Esophagus (tissue), 2 donors: ENCODE measurements around the gene EEA1. TPM values are rescaled to one million over a fixed set of nuclear protein-coding genes. Genes with fewer than 3 reads are reported as not detected.

Experiments
- H3K27ac ChIP-seq, 2 donors: one replicate each; pipeline ENCODE4 v1.5.1; 2013; ENCODE audit warnings: low read depth in 2 of 2, mild to moderate bottlenecking in 2 of 2, inconsistent platforms in 1 of 2, low read length in 1 of 2, moderate library complexity in 1 of 2
- H3K27me3 ChIP-seq, 2 donors: one replicate each; pipeline ENCODE4 v1.6.1; 2013; ENCODE audit warnings: low read length in 2 of 2, control low read depth in 1 of 2, mild to moderate bottlenecking in 1 of 2; ENCODE audit not compliant: insufficient read depth in 2 of 2, control insufficient read depth in 1 of 2
- H3K36me3 ChIP-seq, 2 donors: one replicate each; pipeline ENCODE4 v1.6.1; 2013; ENCODE audit warnings: low read length in 1 of 2; ENCODE audit not compliant: control insufficient read depth in 2 of 2, insufficient read depth in 2 of 2
- H3K4me1 ChIP-seq, 2 donors: one replicate each; pipeline ENCODE4 v1.6.1; 2013; ENCODE audit warnings: low read length in 1 of 2; ENCODE audit not compliant: control insufficient read depth in 2 of 2, insufficient read depth in 2 of 2
- H3K4me3 ChIP-seq, 2 donors: one replicate each; pipeline ENCODE4 v1.5.1; 2013; ENCODE audit warnings: low read length in 2 of 2, mild to moderate bottlenecking in 2 of 2, low read depth in 1 of 2, moderate library complexity in 1 of 2
- H3K9me3 ChIP-seq, 2 donors: one replicate each; pipeline ENCODE4 v1.6.1; 2013; ENCODE audit warnings: mild to moderate bottlenecking in 2 of 2, low read depth in 1 of 2, low read length in 1 of 2, moderate library complexity in 1 of 2; ENCODE audit not compliant: control insufficient read depth in 2 of 2, insufficient read depth in 1 of 2
- WGBS, 2 donors: extraction: QIAGEN DNeasy Blood & Tissue Kit; methylation state at CpG; one replicate each; pipeline ENCODE4 v1.1.7; 2013; 5-methylcytosine and 5-hydroxymethylcytosine counted together
- polyA plus RNA-seq, 2 donors: library from polyadenylated mRNA; stranded (reverse); fragments of 200-250 nt; gene quantifications; one replicate each; pipeline ENCODE4 v1.2.3, GENCODE V29; 2013
- donor health status: healthy with polysubstance abuse.
- donor health status: Bipolar disorder and iron deficiency.

Gene EEA1
- polyA plus RNA-seq, 2 donors = 5.6 to 6.3 TPM

DNA sequence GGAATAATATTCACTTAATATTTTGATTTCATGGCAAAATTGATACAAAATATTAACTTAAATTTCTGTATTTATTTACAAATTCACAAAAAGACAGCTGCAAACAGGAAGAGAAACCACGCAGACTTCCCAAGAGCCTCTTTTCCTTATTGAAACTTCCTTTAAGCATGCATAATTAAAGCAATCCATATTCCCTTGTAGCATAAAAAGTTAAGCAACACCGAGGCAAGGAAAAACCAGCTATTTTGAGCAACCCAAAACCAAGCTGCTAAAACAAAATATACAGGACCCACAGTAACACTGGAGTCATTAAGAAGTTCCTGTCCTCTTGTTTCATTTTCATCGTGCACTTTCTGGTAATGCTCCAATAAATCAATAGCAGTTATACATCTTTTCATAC is 58.0 kb downstream of the EEA1 start:
- H3K9me3 ChIP-seq = no peaks in the 10 kb centered on the region
- H3K4me3 ChIP-seq = no peak overlapping the region
- no peak overlapping the region for H3K27ac ChIP-seq
- H3K36me3 ChIP-seq = no peaks in the 10 kb centered on the region
- 57 to 64% methylated on average over 3 of the region's 3 CpGs for WGBS, 2 donors
- H3K4me1 ChIP-seq = no peaks in the 10 kb centered on the region
- no peaks in the 10 kb centered on the region for H3K27me3 ChIP-seq

DNA sequence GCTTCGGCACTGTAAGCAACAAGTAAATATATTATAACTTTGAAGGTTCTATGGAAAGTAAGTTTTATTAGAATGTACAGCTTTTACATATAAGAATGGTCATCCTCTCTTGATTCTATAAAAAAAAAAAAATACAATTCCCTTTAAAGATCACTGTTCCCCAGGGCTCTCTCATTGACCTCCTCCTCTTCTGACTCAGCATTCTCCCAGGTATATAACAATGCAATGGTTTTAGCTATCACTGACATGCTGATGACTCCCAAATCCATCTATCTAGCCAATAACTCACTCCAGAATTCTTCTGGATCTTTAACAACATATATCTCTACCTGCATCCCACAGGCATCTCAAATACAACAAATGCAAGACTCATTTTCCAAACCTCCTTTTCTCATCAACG is 62.7 kb downstream of the EEA1 start:
- no peak overlapping the region for H3K27ac ChIP-seq
- no peaks in the 10 kb centered on the region for H3K9me3 ChIP-seq
- H3K36me3 ChIP-seq = no peaks in the 10 kb centered on the region
- H3K4me3 ChIP-seq = no peak overlapping the region
- no peaks in the 10 kb centered on the region for H3K27me3 ChIP-seq
- 97 to 99% methylated on average over 2 of the region's 2 CpGs for WGBS, 2 donors
- H3K4me1 ChIP-seq = no peaks in the 10 kb centered on the region

DNA sequence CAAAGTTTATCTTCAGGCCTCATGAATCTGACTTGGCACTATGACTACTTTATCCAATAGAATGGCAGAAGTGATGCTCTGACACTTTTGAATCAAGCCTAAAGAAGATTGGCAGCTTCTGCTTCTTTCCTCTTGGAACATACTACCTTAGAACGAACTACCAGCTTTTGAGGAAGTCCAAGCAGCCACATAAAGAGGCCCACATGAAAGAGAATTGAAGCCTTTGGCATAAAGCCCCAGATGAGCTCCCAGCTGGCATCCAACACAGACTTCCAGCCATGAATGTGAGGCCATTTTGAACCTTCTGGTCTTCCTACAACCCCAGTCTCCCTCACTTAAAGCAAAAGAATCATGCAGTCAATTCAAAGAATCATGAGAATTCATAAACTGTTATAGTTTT is 65.8 kb downstream of the EEA1 start:
- 55 to 79% methylated on average over 1 of the region's 1 CpG for WGBS, 2 donors

DNA sequence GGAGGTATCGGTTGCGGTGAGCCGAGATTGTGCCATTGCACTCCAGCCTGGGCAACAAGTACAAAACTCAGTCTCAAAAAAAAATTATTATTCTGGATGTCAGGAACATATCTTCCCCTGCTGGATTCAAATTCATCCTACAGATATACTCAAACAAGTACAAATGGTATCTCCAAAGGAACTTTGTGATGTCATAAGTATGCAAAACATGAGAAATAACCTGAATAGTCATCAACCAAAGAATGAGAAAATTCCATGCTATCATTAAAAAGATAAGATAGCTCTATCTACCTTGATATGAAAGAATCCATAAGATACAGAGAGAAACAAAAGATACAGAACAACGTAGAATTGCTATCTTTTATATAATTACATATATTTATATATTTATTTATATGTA is 67.7 kb downstream of the EEA1 start:
- H3K27me3 ChIP-seq = no peaks in the 10 kb centered on the region
- H3K27ac ChIP-seq = no peak overlapping the region
- H3K4me3 ChIP-seq = no peak overlapping the region
- no peaks in the 10 kb centered on the region for H3K36me3 ChIP-seq
- H3K9me3 ChIP-seq = no peaks in the 10 kb centered on the region
- WGBS, 2 donors = 92 to 99% methylated on average over 4 of the region's 4 CpGs
- no peaks in the 10 kb centered on the region for H3K4me1 ChIP-seq

More for the DNA sequence above, 65.8 kb downstream of the EEA1 start:
- Histone ChIP-seq H3K36me3 (no peaks in the 10 kb centered on the region), H3K9me3 (no peaks in the 10 kb centered on the region), H3K4me3 (no peak overlapping the region), H3K4me1 (no peaks in the 10 kb centered on the region), H3K27me3 (no peaks in the 10 kb centered on the region), H3K27ac (no peak overlapping the region)

DNA sequence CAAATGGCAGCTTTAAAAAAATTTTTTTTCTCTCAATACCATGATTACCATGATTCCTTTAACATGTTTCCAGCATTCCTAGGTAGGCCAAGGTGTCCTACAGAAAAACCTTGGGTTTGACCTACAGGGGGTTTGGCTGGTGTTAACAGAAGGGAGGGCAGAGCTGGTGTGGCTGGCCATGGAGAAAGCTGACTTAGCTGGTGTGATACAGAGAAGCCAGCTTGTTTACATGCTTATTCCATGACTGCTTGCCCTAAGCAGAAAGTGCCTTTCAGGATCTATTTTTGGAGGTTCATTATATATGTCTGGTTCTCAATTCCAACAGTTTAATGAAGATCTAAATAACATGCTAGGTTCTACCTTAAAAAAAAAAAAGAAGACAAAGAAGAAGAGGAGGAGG is 68.6 kb downstream of the EEA1 start:
- H3K9me3 ChIP-seq = no peaks in the 10 kb centered on the region
- H3K36me3 ChIP-seq = no peaks in the 10 kb centered on the region
- no peak overlapping the region for H3K4me3 ChIP-seq
- H3K4me1 ChIP-seq = no peaks in the 10 kb centered on the region
- H3K27ac ChIP-seq = no peak overlapping the region
- H3K27me3 ChIP-seq = no peaks in the 10 kb centered on the region

DNA sequence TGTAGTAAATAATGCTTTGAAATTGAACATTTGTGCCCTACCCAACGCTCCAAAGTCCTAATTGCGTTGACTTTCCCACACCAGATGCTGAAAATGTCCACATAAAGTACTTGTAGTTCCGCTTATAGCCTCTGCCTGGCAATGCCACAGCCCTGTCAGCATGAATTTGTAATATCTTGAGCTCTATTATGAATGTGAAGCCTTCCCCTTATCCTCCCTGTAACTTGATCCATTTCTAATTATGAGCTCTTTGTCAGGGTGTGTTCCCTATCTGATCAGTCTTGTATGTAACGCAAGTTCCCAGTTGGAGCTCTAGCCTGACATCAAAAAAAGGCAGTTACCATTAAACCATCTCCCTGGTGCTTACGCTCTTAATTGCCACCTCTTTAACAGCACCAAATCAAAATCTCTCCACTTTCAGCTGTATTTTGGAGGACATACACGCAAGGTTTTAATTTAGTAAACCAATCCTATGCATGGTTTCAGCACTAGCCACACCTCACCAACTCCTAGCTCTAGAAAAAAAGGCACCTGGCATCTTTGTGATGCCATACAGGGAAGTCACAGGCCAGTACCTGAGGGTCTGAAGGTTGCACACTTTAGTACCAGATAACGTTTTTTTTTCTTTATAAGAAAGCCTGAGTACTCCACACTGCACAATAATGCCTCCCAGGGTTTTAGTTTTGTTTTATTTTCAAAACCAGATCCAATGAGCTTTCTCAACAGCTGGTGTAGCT is 69.3 kb downstream of the EEA1 start:
- 81 to 87% methylated on average over 7 of the region's 7 CpGs for WGBS, 2 donors
- no peak overlapping the region for H3K27ac ChIP-seq
- H3K36me3 ChIP-seq = no peaks in the 10 kb centered on the region
- H3K4me1 ChIP-seq = no peaks in the 10 kb centered on the region
- no peaks in the 10 kb centered on the region for H3K9me3 ChIP-seq
- H3K4me3 ChIP-seq = no peak overlapping the region
- no peaks in the 10 kb centered on the region for H3K27me3 ChIP-seq

DNA sequence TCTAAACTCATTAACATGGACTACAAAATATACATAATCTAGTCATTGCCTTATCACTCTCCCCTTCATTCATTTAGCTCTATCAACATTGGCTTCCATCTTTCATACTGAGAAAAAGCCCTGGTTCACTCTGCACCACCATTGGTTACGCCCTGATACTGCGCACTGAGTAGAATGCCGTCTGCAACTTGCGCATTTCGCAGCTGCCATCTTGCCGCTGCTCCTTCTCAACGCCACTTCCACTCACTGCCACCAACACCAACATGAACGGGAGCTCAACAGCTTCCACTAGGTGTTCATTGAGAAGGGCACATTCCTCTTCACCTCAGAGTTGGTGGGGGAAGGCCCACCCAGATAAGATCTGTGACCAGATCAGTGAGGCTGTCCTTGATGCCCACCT is 71.3 kb downstream of the EEA1 start:
- Histone ChIP-seq H3K27ac (no peak overlapping the region), H3K9me3 (no peaks in the 10 kb centered on the region), H3K27me3 (no peaks in the 10 kb centered on the region), H3K36me3 (no peaks in the 10 kb centered on the region), H3K4me1 (no peaks in the 10 kb centered on the region), H3K4me3 (no peak overlapping the region)
- WGBS, 2 donors = 97 to 98% methylated on average over 8 of the region's 8 CpGs

DNA sequence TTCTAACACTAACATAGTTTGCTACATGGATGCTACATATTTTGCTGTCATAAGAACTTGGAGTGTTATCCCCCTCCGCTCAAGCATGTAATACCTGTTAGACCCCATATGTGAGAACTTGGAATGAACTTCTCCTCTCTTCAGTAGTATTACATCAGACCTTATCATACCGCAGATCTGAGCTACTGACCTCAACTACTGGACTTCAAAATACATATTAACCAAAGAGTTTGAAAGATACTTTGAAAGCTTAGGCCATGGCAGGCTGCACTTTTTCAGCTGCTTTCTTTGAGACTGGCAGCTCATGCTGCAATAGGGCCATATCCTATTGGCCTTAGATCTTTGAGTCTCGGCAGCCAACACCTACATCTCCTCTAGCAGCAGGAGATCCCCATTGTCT is 74.8 kb downstream of the EEA1 start:
- Histone ChIP-seq H3K9me3 (no peaks in the 10 kb centered on the region), H3K27me3 (no peaks in the 10 kb centered on the region), H3K27ac (no peak overlapping the region), H3K36me3 (no peaks in the 10 kb centered on the region), H3K4me1 (no peaks in the 10 kb centered on the region), H3K4me3 (no peak overlapping the region)
- WGBS, 2 donors = 97 to 98% methylated on average over 3 of the region's 3 CpGs

DNA sequence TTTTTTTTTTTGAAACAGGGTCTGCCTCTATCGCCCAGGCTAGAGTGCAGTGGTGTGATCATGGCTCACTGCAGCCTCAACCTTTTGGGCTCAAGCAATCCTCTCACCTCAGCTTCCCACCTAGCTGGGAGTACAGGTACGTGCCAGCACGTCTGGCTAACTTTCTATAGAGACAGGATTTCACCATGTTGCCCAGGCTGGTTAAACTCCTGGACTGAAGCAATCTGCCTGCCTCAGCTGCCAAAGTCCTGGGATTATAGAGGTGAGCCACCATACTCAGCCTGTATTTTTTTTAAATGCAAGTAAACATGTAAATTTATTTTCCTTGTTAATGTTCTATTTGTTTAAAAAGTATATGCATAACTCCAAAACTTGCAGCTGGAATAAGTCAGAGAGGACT is 80.4 kb downstream of the EEA1 start:
- H3K4me3 ChIP-seq = no peak overlapping the region
- H3K9me3 ChIP-seq = no peaks in the 10 kb centered on the region
- H3K4me1 ChIP-seq = no peaks in the 10 kb centered on the region
- no peaks in the 10 kb centered on the region for H3K27me3 ChIP-seq
- H3K27ac ChIP-seq = no peak overlapping the region
- 86 to 88% methylated on average over 3 of the region's 3 CpGs for WGBS, 2 donors
- H3K36me3 ChIP-seq = no peaks in the 10 kb centered on the region

DNA sequence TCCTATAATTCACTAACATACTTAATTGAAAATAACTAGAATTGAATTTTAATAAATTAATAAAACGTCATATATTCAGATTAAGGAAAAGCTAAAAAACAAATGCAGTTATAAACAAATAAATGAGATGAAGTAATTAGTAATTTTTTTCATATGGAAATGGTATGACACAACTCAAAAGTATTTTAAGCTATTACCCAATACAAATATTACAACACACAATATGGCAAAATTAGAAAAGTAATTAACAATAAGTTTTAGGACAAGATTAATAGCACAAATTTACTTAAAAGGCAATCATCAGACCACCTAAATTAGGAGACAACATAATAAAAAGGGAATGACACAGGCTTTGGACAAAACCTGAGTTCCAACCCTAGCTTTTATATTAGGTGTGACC is 81.7 kb downstream of the EEA1 start:
- Histone ChIP-seq H3K36me3 (no peaks in the 10 kb centered on the region), H3K4me1 (no peaks in the 10 kb centered on the region), H3K9me3 (no peaks in the 10 kb centered on the region), H3K4me3 (no peak overlapping the region), H3K27me3 (no peaks in the 10 kb centered on the region), H3K27ac (no peak overlapping the region)
- WGBS, 2 donors = 90 to 93% methylated on average over 1 of the region's 1 CpG
